ENCODE results near the gene FSHR.

The FSHR gene

GRCh38 chr2:48993576-48993975 is 160.7 kb downstream of the FSHR start:
- Histone ChIP-seq H3K36me3 (ENCODE audit: insufficient read depth, low read length) (no peaks in the 10 kb centered on the region), H3K9me3 (ENCODE audit: insufficient read depth, low read depth, low read length) (no peaks in the 10 kb centered on the region), H3K4me3 (ENCODE audit: low read length) (no peak overlapping the region), H3K27ac (ENCODE audit: low read depth, low read length) (no peak overlapping the region), H3K9ac (ENCODE audit: low read depth, low read length) (no peak overlapping the region), H3K4me1 (ENCODE audit: insufficient read depth, low read length) (no peaks in the 10 kb centered on the region), H3K27me3 (ENCODE audit: insufficient read depth, low read length) (no peaks in the 10 kb centered on the region)
- 91% methylated on average over 2 of the region's 2 CpGs for WGBS

DNA sequence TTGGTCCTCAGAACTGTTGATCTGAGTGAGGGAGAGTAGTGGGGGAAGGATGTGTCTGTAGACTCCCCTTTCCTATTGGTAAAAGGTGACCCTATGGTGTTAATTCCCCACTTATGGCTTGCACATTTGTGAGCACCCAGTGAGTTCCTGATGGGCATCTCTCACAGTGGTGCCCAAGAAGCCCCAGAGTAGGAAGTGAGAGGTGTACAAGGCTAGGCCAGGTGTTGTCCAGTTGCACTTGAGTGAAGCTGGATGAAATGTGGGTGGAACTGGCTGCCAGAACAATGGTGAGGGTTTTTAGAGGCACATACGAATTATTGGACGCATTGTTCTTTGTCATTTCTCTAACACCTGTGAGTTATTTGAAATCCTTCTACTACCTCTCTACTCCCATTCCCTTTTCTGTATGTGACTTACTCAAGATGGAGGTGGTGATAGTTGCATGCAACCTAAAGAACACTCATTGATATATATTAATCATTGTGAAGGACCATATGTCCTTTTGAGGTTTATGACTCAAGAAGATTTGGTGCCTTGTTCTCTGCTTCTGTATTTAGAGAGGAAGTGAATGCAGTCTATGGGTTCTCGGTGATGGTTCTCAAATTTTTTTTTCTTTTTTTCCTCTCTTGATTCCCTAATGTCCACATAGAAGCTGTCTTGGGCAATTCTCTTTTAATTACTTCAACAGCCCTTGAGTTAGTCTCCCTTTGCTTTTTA is 162.7 kb downstream of the FSHR start:
- WGBS = 92% methylated on average over 2 of the region's 3 CpGs

DNA sequence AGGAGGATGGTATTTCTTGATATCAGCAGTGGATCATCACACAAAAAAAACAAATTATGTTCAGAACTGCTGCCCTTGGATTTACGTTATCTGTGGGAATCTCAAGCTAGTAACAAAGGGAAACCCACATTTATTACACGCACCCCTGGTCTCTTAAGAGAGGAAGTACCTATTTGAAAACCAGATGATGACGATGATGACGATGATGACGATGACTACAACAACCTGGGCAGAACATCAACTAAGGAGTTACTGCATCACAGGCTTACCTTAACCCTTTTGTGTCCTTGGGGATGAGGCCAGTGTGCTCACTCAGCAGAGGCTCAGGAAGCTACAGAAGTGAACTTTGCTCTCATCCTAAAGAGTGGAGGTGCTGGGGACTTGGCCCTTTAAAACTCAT is 169.4 kb downstream of the FSHR start:
- Histone ChIP-seq H3K4me1 (ENCODE audit: insufficient read depth, low read length) (no peaks in the 10 kb centered on the region), H3K27me3 (ENCODE audit: insufficient read depth, low read length) (no peaks in the 10 kb centered on the region), H3K4me3 (ENCODE audit: low read length) (no peak overlapping the region), H3K9me3 (ENCODE audit: insufficient read depth, low read depth, low read length) (no peaks in the 10 kb centered on the region), H3K9ac (ENCODE audit: low read depth, low read length) (no peak overlapping the region), H3K36me3 (ENCODE audit: insufficient read depth, low read length) (no peaks in the 10 kb centered on the region), H3K27ac (ENCODE audit: low read depth, low read length) (no peak overlapping the region)
- 90% methylated on average over 5 of the region's 5 CpGs for WGBS

More for the DNA sequence above, 162.7 kb downstream of the FSHR start:
- Histone ChIP-seq H3K9ac (ENCODE audit: low read depth, low read length) (no peak overlapping the region), H3K36me3 (ENCODE audit: insufficient read depth, low read length) (no peaks in the 10 kb centered on the region), H3K4me3 (ENCODE audit: low read length) (no peak overlapping the region), H3K27ac (ENCODE audit: low read depth, low read length) (no peak overlapping the region), H3K27me3 (ENCODE audit: insufficient read depth, low read length) (no peaks in the 10 kb centered on the region), H3K4me1 (ENCODE audit: insufficient read depth, low read length) (no peaks in the 10 kb centered on the region), H3K9me3 (ENCODE audit: insufficient read depth, low read depth, low read length) (no peaks in the 10 kb centered on the region)

DNA sequence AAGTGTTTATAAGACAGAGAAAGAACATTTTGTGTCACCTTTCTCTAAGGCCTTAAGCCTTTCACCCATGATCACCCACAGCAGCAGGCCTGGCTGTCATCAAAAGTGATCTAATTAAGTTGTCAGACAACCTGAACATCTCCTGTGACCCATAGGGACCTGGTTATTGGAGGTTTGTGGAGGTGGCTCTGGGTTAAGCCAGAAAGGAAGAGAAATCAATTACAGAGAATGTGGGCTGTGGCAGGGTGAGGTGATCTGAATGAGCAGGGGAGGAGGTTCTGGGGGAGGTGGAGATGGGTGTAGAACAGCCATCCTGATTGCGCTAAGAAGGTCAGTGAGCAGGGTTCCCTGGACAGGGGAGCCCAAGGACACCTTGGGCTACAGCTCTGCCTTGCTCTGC is 170.8 kb downstream of the FSHR start:
- Histone ChIP-seq H3K4me3 (ENCODE audit: low read length) (no peak overlapping the region), H3K27ac (ENCODE audit: low read depth, low read length) (no peak overlapping the region), H3K36me3 (ENCODE audit: insufficient read depth, low read length) (no peaks in the 10 kb centered on the region), H3K27me3 (ENCODE audit: insufficient read depth, low read length) (no peaks in the 10 kb centered on the region), H3K9ac (ENCODE audit: low read depth, low read length) (no peak overlapping the region), H3K4me1 (ENCODE audit: insufficient read depth, low read length) (no peaks in the 10 kb centered on the region), H3K9me3 (ENCODE audit: insufficient read depth, low read depth, low read length) (no peaks in the 10 kb centered on the region)
- 95% methylated on average over 1 of the region's 1 CpG for WGBS

- H3K27me3 ChIP-seq (ENCODE audit: insufficient read depth, low read length) = no peaks in the 10 kb centered on the region
- WGBS = 97% methylated on average over 3 of the region's 4 CpGs
- no peaks in the 10 kb centered on the region for H3K9me3 ChIP-seq (ENCODE audit: insufficient read depth, low read depth, low read length)
- no peaks in the 10 kb centered on the region for H3K4me1 ChIP-seq (ENCODE audit: insufficient read depth, low read length)
- no peak overlapping the region for H3K27ac ChIP-seq (ENCODE audit: low read depth, low read length)
- no peaks in the 10 kb centered on the region for H3K36me3 ChIP-seq (ENCODE audit: insufficient read depth, low read length)
- H3K9ac ChIP-seq (ENCODE audit: low read depth, low read length) = no peak overlapping the region
- no peak overlapping the region for H3K4me3 ChIP-seq (ENCODE audit: low read length)
Observed at GRCh38 chr2:48982887-48983435, 171.4 kb downstream of the FSHR start.

DNA sequence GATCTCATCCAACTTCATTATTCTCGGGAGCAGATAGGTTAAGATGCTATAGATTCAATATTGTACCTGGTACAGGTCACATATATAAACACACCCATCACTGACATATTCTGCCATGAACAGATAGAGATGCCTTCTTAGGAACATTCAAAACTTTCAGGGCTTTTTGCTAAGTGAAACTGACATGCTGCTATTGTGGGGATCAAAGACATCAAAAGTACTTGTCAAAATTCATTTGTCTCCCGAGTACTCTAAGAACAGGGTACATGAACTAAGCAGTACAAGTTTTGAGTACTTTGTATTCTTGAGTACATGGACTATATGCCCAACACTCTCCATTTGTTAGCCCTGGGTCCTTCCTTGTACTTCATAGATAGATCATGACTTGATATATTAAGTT is 173.5 kb downstream of the FSHR start:
- 88% methylated on average over 1 of the region's 2 CpGs for WGBS
- H3K36me3 ChIP-seq (ENCODE audit: insufficient read depth, low read length) = no peaks in the 10 kb centered on the region
- no peak overlapping the region for H3K27ac ChIP-seq (ENCODE audit: low read depth, low read length)
- H3K4me3 ChIP-seq (ENCODE audit: low read length) = no peak overlapping the region
- no peaks in the 10 kb centered on the region for H3K4me1 ChIP-seq (ENCODE audit: insufficient read depth, low read length)
- H3K9me3 ChIP-seq (ENCODE audit: insufficient read depth, low read depth, low read length) = no peaks in the 10 kb centered on the region
- H3K27me3 ChIP-seq (ENCODE audit: insufficient read depth, low read length) = no peaks in the 10 kb centered on the region
- no peak overlapping the region for H3K9ac ChIP-seq (ENCODE audit: low read depth, low read length)

- WGBS = 100% methylated on average over 4 of the region's 4 CpGs
- H3K36me3 ChIP-seq (ENCODE audit: insufficient read depth, low read length) = no peaks in the 10 kb centered on the region
- no peak overlapping the region for H3K4me3 ChIP-seq (ENCODE audit: low read length)
- H3K9me3 ChIP-seq (ENCODE audit: insufficient read depth, low read depth, low read length) = no peaks in the 10 kb centered on the region
- no peaks in the 10 kb centered on the region for H3K27me3 ChIP-seq (ENCODE audit: insufficient read depth, low read length)
- no peaks in the 10 kb centered on the region for H3K4me1 ChIP-seq (ENCODE audit: insufficient read depth, low read length)
- H3K9ac ChIP-seq (ENCODE audit: low read depth, low read length) = no peak overlapping the region
- H3K27ac ChIP-seq (ENCODE audit: low read depth, low read length) = no peak overlapping the region
Observed at GRCh38 chr2:48979691-48980090, 174.6 kb downstream of the FSHR start.

GRCh38 chr2:48978131-48978530 is 176.2 kb downstream of the FSHR start:
- Histone ChIP-seq H3K4me1 (ENCODE audit: insufficient read depth, low read length) (no peaks in the 10 kb centered on the region), H3K27ac (ENCODE audit: low read depth, low read length) (no peak overlapping the region), H3K9ac (ENCODE audit: low read depth, low read length) (no peak overlapping the region), H3K36me3 (ENCODE audit: insufficient read depth, low read length) (no peaks in the 10 kb centered on the region), H3K27me3 (ENCODE audit: insufficient read depth, low read length) (no peaks in the 10 kb centered on the region), H3K4me3 (ENCODE audit: low read length) (no peak overlapping the region), H3K9me3 (ENCODE audit: insufficient read depth, low read depth, low read length) (no peaks in the 10 kb centered on the region)

- WGBS = 98% methylated on average over 2 of the region's 2 CpGs
- no peak overlapping the region for H3K4me3 ChIP-seq (ENCODE audit: low read length)
Observed at GRCh38 chr2:48971801-48972200, 182.5 kb downstream of the FSHR start.

DNA sequence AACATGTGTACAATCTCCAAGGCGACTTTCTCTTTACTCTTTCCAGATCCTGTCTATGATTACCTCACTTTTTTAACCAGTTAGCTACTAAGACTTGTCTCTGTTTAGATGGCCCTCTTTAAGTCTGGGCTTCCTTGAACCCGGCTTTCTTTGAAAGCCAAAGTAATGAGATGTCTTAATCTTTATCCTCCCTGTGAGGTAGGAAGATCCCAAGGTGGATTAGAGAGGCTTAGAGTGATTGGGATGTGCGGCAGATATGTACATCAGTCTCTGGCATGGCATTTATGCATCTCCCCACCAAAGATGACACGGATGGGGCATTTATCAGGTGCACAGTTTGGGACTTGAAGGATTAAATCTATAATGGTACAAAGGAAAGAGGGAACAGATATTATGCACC is 186.3 kb downstream of the FSHR start:
- Histone ChIP-seq H3K27me3 (ENCODE audit: insufficient read depth, low read length) (no peaks in the 10 kb centered on the region), H3K27ac (ENCODE audit: low read depth, low read length) (no peak overlapping the region), H3K4me3 (ENCODE audit: low read length) (no peak overlapping the region), H3K9me3 (ENCODE audit: insufficient read depth, low read depth, low read length) (no peaks in the 10 kb centered on the region), H3K4me1 (ENCODE audit: insufficient read depth, low read length) (peaks cover 5% of the 10 kb centered on the region; the same call in 1 of the 2 replicates), H3K36me3 (ENCODE audit: insufficient read depth, low read length) (no peaks in the 10 kb centered on the region), H3K9ac (ENCODE audit: low read depth, low read length) (no peak overlapping the region)
- 94% methylated on average over 4 of the region's 4 CpGs for WGBS

More at GRCh38 chr2:48971801-48972200, 182.5 kb downstream of the FSHR start:
- Histone ChIP-seq H3K9ac (ENCODE audit: low read depth, low read length) (no peak overlapping the region), H3K9me3 (ENCODE audit: insufficient read depth, low read depth, low read length) (no peaks in the 10 kb centered on the region), H3K36me3 (ENCODE audit: insufficient read depth, low read length) (no peaks in the 10 kb centered on the region), H3K4me1 (ENCODE audit: insufficient read depth, low read length) (no peaks in the 10 kb centered on the region), H3K27ac (ENCODE audit: low read depth, low read length) (no peak overlapping the region), H3K27me3 (ENCODE audit: insufficient read depth, low read length) (no peaks in the 10 kb centered on the region)

DNA sequence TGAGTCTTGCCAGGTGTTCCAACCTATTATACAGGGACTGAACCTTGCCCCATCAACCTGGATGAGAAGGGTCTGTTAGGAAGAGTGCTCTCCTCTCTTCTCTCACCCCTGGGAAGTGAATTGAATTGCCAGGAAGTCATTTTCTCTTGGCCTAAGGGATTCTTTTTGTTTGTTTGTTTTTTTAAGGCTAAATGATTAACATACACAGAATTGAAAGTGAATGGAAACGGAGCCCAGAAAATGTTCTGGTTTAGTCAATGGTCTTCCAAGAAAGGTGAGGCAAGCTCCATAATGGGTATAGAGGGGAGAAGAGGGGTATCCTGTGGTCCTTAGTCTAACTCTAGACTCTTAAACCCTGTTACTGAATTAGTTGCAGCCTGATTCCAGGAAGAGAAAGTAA is 189.1 kb downstream of the FSHR start:
- H3K9me3 ChIP-seq (ENCODE audit: insufficient read depth, low read depth, low read length) = no peaks in the 10 kb centered on the region
- no peak overlapping the region for H3K27ac ChIP-seq (ENCODE audit: low read depth, low read length)
- H3K4me3 ChIP-seq (ENCODE audit: low read length) = no peak overlapping the region
- 50% methylated on average over 1 of the region's 1 CpG for WGBS
- H3K9ac ChIP-seq (ENCODE audit: low read depth, low read length) = no peak overlapping the region
- H3K36me3 ChIP-seq (ENCODE audit: insufficient read depth, low read length) = no peaks in the 10 kb centered on the region
- peaks cover 5% of the 10 kb centered on the region; the same call in 1 of the 2 replicates for H3K4me1 ChIP-seq (ENCODE audit: insufficient read depth, low read length)
- no peaks in the 10 kb centered on the region for H3K27me3 ChIP-seq (ENCODE audit: insufficient read depth, low read length)

Data from HUES64 (cell line).